DMS53 treated with DMSO at 0.1 percent for 48 hours (cell line): ENCODE measurements around the gene PRSS12.
"Not testable (repeated sequence)": the region's sequence is repeated elsewhere in the genome, so short reads cannot be mapped to it uniquely, and the experiment has no call there.

Source experiments
- DNase-seq: peaks from one replicate; lab custom pipeline; 2025; ENCODE audit not compliant: unreplicated experiment; lab: John Stamatoyannopoulos, UW

The PRSS12 gene

DNA sequence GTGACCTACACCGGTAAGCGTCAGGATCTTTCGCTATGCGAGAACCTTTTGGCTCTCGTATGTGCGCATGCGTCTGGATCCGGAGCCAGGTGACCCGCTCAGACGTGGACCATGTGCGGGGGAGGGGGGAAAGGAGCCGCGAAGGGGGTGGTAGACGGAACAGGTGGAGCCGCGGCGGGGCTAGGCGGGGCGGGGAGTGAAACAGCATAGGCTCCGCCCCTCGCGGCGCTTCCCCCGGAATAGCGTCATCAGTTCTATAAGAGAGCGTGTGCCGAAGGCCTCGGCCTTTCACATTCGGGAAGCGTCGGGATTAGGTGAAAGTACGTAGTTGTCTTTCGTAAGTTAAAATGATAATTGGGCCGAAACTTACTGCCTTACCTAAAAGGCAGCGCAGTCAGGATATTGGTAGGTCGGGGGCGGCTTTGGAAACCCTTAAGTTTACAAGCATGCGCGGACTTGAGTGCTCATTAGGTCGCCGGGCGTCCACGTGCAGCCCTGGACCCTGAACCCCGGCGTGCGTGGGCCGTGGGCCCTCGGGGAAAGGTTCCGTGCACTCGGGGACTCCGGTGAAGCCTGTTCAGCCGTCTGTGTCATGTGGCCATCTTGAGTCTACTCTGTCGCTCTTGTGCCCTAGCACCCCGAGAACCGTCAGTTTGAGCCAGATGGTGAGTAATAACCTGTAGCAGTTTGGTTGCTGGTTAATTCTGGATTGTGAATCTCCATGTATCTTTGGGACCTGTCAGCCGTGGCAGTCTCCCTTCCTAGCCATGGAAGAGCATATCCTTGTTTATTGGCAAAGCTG, 74.1 kb downstream of the PRSS12 start:
- peak; percentile 88 for DNase-seq

DNA sequence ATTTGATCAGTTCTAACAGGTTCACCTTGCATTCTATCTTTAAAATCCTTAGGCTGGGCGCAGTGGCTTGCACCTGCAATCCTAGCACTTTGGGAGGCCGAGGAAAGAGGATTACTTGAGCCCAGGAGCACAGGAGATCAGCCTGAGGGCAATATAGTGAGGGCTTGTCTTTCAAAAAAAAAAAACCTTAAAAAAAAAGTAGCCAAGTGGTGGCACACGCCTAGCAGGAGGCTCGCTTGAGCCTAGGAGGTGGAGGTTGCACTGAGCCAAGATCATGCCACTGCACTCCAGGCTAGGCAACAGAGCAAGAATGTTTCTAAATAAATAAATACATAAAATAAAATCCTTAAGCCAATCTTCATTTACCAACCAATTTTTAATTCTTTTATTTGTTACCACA, 75.6 kb downstream of the PRSS12 start:
- no peak for DNase-seq

DNA sequence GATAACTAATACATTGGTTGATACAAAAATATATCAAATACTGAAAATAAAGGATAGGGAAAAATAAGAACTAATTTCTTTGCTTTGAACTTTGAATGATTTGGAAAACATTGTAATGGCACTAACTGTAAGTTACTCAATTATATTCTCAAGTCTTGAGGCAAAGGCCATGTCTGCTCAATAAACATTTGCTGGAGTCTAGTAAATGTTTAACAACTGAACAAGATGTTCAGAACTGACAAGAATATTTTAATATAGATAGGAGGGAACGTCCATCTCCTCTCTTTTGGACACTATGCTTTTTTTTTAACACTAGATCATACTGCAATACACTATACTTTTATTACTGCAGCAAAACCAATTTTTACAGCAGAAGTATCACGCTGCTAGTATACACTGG, 76.2 kb downstream of the PRSS12 start:
- no peak for DNase-seq

DNA sequence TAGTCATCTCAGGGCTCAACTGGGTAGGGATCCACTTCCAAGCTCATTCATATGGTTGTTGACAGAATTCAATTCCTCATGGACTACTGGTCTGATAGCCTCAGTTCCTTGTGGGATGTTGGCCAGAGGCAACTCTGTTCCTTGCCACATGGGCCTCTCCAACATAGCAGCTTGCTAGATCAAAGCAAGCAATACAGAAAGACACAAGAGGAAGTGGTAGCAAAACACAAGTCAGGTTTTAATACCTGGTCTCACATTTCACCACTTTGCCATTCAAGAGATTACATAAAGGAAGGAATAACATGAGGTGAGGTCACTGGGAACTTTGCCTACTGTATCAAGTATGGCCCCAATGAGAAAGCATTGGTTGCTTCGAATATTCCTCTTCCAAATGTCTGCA, 79.2 kb downstream of the PRSS12 start:
- DNase-seq = peak; percentile 7

DNA sequence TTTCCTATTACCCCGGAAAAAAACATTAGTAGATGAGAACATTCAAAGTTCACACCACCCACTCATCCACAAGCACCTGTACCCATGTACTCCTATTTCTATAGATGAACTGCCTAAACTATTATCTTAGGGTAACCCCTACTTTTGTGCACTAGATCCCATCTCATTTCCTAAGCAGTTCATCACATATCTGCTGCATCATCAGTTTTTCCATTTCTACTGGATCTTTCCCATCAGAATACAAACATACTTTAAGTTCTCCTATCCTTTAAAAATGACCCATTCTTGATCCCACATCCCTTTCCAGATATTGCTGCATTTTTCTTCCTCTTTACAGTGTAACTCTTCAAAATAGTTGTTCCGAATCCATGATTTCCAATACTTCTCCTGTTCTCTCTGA, 81.0 kb downstream of the PRSS12 start:
- no peak for DNase-seq

DNA sequence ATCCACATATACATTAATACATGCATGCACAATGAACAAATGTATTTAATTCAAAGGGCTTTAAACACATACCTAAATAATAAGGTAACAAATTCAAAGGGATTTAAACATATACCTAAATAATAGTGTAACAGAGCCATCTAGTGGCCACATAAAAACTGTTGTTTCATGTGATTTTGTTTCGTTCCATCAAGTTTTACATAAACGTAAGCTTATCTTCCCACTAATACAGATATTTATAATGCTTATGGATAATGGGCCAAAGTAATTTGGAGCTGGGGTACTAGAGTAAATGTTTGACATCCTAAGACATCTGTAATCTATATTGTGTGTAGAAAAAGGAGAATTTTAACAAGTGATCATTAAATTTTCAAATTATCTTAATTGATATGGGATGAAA, 82.3 kb downstream of the PRSS12 start:
- DNase-seq = peak; percentile 42

DNA sequence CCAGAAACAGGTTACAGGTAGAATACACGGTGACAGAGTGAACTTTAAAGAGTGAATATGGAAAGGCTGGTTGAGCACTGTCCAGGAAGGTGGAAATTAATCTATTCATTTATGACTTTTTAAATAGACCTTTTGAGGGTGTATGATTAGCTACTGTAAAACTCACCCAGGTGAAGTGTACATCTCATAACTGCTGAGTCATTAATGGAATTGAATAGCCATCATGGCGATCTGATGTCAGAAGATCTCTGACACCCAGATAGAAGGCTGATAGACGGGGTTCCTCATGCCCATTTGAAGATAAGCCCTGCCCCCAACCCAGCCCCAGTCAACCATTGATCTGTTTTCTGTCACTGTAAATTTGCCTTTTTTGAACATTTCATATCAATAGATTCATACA, 84.0 kb downstream of the PRSS12 start:
- DNase-seq = no peak

DNA sequence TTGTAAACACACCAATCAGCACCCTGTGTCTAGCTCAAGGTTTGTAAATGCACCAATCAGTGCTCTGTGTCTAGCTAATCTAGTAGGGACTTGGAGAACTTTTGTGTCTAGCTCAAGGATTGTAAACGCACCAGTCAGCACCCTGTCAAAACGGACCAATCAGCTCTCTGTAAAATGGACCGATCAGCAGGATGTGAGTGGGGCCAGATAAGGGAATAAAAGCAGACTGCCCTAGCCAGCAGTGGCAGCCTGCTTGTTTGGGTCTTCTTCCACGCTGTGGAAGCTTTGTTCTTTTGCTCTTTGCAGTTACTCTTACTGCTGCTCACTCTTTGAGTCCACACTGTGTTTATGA, 86.7 kb downstream of the PRSS12 start:
- not testable (repeated sequence) for DNase-seq

DNA sequence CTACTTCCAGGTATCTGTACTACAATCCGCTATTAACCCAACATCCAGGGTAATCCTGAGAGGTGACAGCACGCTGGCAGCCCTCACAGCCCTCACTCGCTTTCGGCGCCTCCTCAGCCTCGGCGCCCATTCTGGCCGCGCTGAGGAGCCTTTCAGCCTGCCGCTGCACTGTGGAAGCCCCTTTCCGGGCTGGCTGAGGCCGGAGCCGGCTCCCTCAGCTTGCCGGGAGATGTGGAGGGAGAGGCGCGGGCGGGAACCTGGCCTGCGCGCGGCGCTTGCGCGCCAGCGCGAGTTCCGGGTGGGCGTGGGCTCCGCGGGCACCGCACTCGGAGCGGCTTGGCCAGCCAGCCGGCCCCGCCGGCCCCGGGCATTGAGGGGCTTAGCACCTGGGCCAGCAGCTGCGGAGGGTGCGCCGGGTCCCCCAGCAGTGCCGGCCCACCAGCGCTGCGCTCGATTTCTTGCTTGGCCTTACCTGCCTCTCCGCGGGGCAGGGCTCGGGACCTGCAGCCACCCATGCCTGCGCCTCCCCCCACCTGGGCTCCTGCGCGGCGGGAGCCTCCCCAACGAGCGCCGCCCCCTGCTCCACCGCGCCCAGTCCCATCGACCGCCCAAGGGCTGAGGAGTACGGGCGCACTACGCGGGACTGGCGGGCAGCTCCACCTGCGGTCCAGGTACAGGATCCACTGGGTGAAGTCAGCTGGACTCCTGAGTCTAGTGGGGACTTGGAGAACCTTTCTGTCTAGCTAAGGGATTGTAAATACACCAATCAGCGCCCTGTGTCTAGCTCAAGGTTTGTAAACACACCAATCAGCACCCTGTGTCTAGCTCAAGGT, 87.3 kb downstream of the PRSS12 start:
- no peak for DNase-seq

DNA sequence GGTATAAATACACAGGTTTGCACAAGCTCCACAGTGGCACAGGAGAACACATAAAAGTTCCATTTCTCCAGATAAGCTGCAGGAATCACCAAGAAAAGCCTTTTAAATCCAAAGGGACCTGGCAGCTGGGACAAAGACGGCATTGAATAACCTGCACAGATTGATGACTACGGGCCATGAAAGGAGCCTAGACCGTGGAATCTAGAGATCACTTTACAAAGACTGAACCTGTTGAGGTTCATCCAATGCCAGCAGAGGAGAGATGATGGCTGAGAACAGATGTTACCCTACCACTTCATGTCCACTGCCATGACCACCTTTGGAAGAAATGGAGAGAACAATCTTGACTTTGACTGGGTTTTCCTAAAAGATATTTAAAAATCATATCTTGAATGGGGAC, 88.7 kb downstream of the PRSS12 start:
- no peak for DNase-seq

DNA sequence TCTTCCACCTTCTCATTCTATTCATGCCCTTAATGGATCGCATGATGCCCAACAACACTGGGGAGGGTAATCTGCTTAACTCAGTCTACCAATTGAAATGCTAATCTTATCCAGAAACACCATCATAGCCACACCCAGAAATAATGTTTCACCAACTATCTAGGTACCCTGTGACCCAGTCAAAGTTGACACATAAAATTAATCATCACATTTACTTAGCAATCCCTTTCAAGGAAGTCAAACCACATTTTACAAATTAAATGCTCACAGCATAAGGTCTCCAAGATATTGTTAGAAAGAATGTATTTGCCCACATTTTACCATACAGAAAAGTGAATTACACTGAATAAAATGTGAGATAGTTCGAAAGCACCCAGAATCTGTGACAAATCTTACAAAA, 92.5 kb downstream of the PRSS12 start:
- DNase-seq = no peak

DNA sequence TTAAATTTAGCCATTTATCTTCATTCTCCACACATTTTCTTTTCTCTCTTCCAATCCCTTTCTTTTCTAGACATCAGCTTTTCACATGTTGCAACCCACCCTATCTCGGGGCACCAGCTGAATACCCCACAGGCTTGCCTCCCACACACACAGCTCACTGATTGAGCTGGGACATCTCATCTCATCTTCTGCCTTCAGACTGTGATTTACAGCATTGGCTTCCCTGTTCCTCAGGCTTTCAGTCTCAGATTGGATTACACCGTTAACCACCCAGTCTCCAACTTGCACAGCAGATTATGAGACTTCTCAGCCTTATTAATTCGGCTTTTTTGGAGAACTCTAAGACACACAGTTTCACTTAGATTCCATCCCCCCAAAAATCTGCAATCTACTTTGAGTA, 93.7 kb downstream of the PRSS12 start:
- DNase-seq = no peak

DNA sequence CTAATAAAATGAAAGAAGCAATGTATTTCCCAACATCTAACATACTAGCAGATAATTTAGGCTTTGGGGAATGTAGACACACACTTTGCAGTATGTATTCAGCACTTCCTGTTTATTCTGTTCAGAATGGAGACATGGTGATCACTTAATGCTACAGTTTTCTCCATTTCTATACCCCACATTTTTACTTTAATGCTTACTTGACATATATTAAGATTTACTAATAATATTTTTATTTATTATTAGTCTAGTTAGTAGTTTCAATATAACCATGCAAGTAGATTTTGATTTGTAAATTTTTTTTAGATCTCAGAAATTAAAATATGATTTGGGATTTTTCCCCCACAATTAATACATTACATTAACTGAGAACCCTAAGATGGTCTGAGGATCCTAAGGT, 98.4 kb downstream of the PRSS12 start:
- DNase-seq = no peak

DNA sequence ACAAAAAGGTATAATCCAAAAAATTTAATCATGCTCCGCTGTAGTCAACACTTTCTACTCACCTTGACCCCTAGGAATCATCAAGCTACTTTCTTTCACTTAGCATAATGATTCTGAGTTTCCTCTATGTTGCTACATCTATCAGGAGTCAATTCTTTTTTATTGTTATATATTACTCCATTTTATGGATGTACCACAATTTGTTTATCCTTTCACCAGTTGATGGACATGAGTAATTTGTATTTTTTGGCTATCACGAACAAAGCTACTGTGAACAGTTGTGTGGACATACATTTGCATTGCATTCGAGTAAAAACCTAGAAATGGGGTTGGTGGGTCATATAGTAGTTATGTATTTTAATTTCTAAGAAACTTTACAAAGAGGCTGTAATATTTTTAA, 102.9 kb downstream of the PRSS12 start:
- DNase-seq = no peak

DNA sequence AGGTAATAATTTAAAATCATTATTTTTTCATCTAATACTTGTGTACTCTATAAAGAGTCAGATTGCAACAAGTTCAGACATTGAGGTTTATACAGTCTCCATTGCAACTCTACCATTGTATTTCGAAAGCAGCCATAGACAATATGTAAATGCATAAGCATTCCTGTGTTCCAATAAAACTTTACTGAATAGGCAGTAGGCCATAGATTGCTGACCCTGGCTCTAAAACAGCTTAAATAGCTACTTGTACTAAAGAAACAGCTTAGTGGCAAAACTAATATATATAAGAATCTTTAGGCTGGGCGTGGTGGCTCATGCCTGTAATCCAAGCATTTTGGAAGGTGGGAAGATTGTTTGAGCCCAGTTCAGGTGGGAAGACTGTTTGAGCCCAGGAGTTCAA, 115.3 kb downstream of the PRSS12 start:
- DNase-seq = no peak

DNA sequence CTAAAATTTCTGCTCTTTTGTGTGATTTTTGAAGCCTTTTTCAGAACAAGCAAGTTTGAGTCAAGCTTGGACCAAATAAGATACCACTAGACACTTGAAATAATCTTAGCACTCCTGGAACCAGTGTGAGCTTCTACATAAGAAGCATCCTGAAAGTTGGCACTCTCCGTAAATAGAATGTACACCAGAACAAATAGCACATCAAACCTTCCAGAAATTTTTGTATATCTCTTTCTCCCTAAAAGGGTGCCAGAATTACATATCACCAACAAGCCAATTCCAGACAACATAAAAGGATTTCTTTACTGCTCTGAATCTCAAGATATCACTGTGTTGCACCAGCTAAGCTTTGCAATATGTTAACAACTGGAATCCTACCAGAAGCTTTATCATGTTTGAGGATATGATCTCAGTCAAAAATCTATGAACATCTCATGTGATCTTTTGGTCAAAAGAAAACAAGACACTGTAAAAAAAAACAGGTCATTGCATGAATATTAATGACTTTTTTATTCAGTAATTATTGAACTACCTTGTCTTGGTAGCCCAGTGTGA, 117.2 kb downstream of the PRSS12 start:
- no peak for DNase-seq
